Thyroid gland (tissue), 4 donors: ENCODE measurements around the gene MAP3K7. TPM values are rescaled to one million over a fixed set of nuclear protein-coding genes. Genes with fewer than 3 reads are reported as not detected.

Experiments used
- DNase-seq, 2 donors: peaks; one replicate each; pipeline ENCODE4 v3.0.0-alpha.2; 2019
- H3K27ac ChIP-seq, 3 donors: fragments of 200-600 bp; sonication (generic); 1 replicate in 2 of 3; 2 replicates in 1 of 3; pipeline ENCODE4 v1.5.1; 2016 to 2019; ENCODE audit warnings: mild to moderate bottlenecking in 1 of 3, moderate library complexity in 1 of 3
- H3K27me3 ChIP-seq: fragments of 200-600 bp; sonication (generic); one replicate; pipeline ENCODE4 v1.5.1; 2019
- H3K36me3 ChIP-seq, 2 donors: fragments of 200-600 bp; sonication (generic); one replicate each; pipeline ENCODE4 v1.5.1; 2016 to 2019
- H3K4me1 ChIP-seq, 2 donors: fragments of 200-600 bp; sonication (generic); one replicate each; pipeline ENCODE4 v1.5.1; 2017 to 2019
- H3K4me3 ChIP-seq, 3 donors: fragments of 200-600 bp; sonication (generic); replicated peaks in 1 of 3; 1 replicate in 2 of 3; 2 replicates in 1 of 3; pipeline ENCODE4 v1.5.1; 2016; ENCODE audit warnings: mild to moderate bottlenecking in 1 of 3
- H3K9me3 ChIP-seq: fragments of 200-600 bp; sonication (generic); one replicate; pipeline ENCODE4 v1.5.1; 2017
- POLR2A ChIP-seq, 2 donors: fragments of 450-650 bp; IDR thresholded peaks; one replicate each; pipeline ENCODE4 v1.6.1; 2017; ENCODE audit warnings: antibody characterized with exemption in 2 of 2, mild to moderate bottlenecking in 2 of 2, moderate library complexity in 1 of 2
- WGBS, 2 donors: methylation state at CpG; one replicate each; pipeline ENCODE4 v1.1.5; 2017; 5-methylcytosine and 5-hydroxymethylcytosine counted together
- intact Hi-C: fragments of 100-400 bp; cut with DNase I; formaldehyde crosslinking; loops from one replicate; pipeline ENCODE4 v1.15.1; 2023
- total RNA-seq, 4 donors: library from RNA; depleted of rRNA; stranded (reverse); fragments of >200 nt; gene quantifications; one replicate each; pipeline ENCODE4 v1.2.3, GENCODE V29; 2016
- TF ChIP-seq, protein P1 (sequence below), 6 experiments: fragments of 200-600 bp in 3 of 6; fragments of 450-650 bp in 3 of 6; sonication (generic) in 3 of 6; IDR thresholded peaks; one replicate each; pipeline ENCODE4 v1.5.1; 2016 to 2019; ENCODE audit warnings: antibody characterized with exemption in 6 of 6, mild to moderate bottlenecking in 2 of 6, inconsistent platforms in 1 of 6, moderate library complexity in 1 of 6

The MAP3K7 gene
- total RNA-seq, 4 donors from 2014 or later = 31.5 to 50.3 (median 33.6) TPM

DNA sequence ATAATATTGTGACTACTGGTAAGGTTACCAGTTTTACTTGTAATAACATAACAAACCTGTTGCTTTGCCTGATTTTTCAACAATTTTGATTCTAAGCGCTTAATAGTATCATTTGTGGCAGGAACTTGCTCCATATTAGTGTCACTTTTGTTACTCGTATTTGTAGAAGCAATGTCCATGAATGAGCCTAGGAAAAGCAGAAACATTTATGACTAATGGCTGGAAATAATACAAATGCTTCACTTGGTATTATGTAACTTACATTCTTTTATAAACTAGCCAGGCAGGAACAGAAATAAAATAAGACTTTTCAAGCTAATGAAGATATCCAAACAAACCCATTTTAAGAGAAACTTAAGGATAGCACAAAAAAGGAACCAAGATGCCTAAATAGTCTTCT, 38.9 kb downstream of the MAP3K7 start:
- Histone ChIP-seq H3K27me3 (no peaks in the 10 kb centered on the region), H3K4me1 (no peaks in the 10 kb centered on the region), H3K27ac (no peak overlapping the region), H3K4me3 (no peak overlapping the region), H3K36me3 (peaks cover 39 to 42% of the 10 kb centered on the region in 2 donors), H3K9me3 (no peaks in the 10 kb centered on the region)
- intact Hi-C loops = no loop called here
- TF ChIP-seq, protein P1, sequence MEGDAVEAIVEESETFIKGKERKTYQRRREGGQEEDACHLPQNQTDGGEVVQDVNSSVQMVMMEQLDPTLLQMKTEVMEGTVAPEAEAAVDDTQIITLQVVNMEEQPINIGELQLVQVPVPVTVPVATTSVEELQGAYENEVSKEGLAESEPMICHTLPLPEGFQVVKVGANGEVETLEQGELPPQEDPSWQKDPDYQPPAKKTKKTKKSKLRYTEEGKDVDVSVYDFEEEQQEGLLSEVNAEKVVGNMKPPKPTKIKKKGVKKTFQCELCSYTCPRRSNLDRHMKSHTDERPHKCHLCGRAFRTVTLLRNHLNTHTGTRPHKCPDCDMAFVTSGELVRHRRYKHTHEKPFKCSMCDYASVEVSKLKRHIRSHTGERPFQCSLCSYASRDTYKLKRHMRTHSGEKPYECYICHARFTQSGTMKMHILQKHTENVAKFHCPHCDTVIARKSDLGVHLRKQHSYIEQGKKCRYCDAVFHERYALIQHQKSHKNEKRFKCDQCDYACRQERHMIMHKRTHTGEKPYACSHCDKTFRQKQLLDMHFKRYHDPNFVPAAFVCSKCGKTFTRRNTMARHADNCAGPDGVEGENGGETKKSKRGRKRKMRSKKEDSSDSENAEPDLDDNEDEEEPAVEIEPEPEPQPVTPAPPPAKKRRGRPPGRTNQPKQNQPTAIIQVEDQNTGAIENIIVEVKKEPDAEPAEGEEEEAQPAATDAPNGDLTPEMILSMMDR (IDR thresholded peaks at IDR 0.05) = no peak
- no peak for TF ChIP-seq POLR2A (IDR thresholded peaks at IDR 0.05)
- WGBS, 2 donors = 95 to 96% methylated on average over 2 of the region's 2 CpGs
- no peak for DNase-seq

DNA sequence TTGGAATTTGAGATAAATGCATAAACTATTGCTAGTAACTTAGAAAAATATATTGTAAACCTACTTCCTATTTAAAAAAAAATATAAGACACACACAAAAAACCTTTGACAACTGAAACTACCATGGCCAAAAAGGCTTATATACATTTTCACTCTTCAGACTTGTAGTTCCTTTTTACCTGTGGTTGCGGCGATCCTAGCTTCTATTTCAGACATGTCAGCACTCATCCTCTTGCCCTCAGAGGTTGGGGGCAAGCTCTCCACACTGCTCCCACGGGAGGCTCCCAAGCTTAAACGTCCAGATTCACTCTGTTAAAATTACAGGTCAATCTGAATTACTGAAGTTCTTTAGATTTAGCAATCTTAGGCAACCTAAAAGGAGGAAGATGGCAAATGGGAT, 39.8 kb downstream of the MAP3K7 start:
- Histone ChIP-seq H3K4me3 (no peak overlapping the region), H3K9me3 (no peaks in the 10 kb centered on the region), H3K27me3 (no peaks in the 10 kb centered on the region), H3K36me3 (peaks cover 32 to 34% of the 10 kb centered on the region in 2 donors), H3K4me1 (no peaks in the 10 kb centered on the region), H3K27ac (no peak overlapping the region)
- intact Hi-C loops = no loop called here
- TF ChIP-seq POLR2A (IDR thresholded peaks at IDR 0.05) = no peak
- TF ChIP-seq, protein P1 (IDR thresholded peaks at IDR 0.05) = no peak
- WGBS, 2 donors = 84 to 92% methylated on average over 4 of the region's 4 CpGs
- no peak for DNase-seq

DNA sequence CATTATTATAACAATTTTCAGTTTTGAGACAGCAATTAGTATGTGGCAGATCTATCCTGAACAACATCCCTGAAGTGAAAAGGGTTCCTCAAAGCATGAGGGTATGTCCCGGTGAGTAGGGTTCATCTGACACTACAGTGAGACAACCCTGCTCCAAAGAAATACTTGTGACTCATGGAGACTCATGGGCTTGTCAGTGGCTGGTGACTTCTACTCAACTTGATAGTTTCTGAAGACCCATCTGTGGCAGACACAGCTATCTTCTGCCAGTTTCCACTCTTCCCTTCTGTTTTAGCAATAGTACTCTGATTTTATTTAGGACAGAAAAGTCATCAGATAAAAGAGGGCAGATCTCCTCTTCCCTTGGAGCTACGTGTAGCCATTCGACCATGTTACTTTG, 41.4 kb downstream of the MAP3K7 start:
- Histone ChIP-seq H3K4me1 (no peaks in the 10 kb centered on the region), H3K9me3 (no peaks in the 10 kb centered on the region), H3K27ac (no peak overlapping the region), H3K36me3 (peaks cover 32 to 34% of the 10 kb centered on the region in 2 donors), H3K27me3 (no peaks in the 10 kb centered on the region), H3K4me3 (no peak overlapping the region)
- WGBS, 2 donors = 91 to 96% methylated on average over 3 of the region's 3 CpGs
- intact Hi-C loops = no loop called here
- DNase-seq = no peak
- TF ChIP-seq POLR2A (IDR thresholded peaks at IDR 0.05) = no peak
- TF ChIP-seq, protein P1 (IDR thresholded peaks at IDR 0.05) = no peak

DNA sequence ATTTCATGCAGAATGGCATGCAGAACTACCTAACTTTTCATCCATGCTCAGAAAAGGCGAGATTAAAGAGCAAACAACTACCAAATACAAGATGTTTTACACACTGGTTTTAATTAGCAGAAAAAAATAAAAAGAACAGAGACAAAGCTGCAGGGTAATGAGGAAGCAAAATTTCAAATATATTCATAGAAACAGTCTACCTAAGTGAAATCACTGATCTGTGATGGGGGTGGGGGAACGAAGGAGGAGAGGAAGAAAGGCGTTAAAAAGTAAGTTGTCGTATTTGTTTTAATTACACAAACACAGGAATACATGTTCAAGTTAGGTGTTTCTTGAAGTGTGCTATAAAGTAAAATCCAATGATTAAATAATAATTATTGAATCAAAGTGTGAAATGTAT, 42.1 kb downstream of the MAP3K7 start:
- Histone ChIP-seq H3K36me3 (peaks cover 32 to 34% of the 10 kb centered on the region in 2 donors), H3K27ac (no peak overlapping the region)

DNA sequence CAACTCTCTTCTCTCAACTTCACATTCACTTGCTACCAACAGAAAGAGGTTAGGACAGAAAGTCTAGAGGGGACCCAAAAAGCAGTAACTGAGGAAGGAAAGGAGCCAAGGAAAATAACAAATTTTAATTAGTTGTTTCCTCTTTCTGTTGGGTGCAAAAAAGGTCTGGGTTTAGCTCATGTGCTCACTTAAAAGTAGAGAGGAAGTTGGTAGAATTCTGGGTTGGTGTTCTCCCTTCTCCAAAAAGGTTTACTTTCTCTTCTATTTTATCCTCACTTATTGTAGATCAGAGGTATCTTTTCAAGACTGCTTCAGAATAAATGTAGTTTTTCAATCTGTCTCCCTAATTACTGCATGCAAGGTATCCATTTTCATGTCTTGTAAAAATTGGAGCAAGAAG, 42.8 kb downstream of the MAP3K7 start:
- Histone ChIP-seq H3K27ac (no peak overlapping the region), H3K4me3 (no peak overlapping the region), H3K9me3 (no peaks in the 10 kb centered on the region), H3K4me1 (no peaks in the 10 kb centered on the region), H3K27me3 (no peaks in the 10 kb centered on the region), H3K36me3 (peaks cover 29 to 34% of the 10 kb centered on the region in 2 donors)
- no peak for TF ChIP-seq POLR2A (IDR thresholded peaks at IDR 0.05)
- TF ChIP-seq, protein P1 (IDR thresholded peaks at IDR 0.05) = no peak
- no peak for DNase-seq
- intact Hi-C loops = no loop called here

More for the DNA sequence above, 42.1 kb downstream of the MAP3K7 start:
- DNase-seq = no peak
- WGBS, 2 donors = 93% methylated on average over 4 of the region's 4 CpGs
- intact Hi-C loops = no loop called here
- H3K4me1 ChIP-seq = no peaks in the 10 kb centered on the region
- no peaks in the 10 kb centered on the region for H3K9me3 ChIP-seq
- TF ChIP-seq, protein P1 (IDR thresholded peaks at IDR 0.05) = no peak
- no peak for TF ChIP-seq POLR2A (IDR thresholded peaks at IDR 0.05)
- no peaks in the 10 kb centered on the region for H3K27me3 ChIP-seq
- no peak overlapping the region for H3K4me3 ChIP-seq
